WTC11 (cell line): Measurements from ENCODE around the gene KAZN. TPM values are rescaled to one million over a fixed set of nuclear protein-coding genes. Genes with fewer than 3 reads are reported as not detected.

Source experiments
- ATAC-seq: fragments of 200-7000 bp; cut with Tn5 transposase; 2 replicates; pipeline ENCODE4 v1.10.0; 2021; ENCODE audit warnings: mild to moderate bottlenecking, moderate library complexity
- CTCF ChIA-PET: fragments of 300-600 bp; sonication (Branson Sonifier 250); formaldehyde crosslinking; loops from one replicate; lab custom pipeline; 2021; ENCODE audit warnings: antibody characterized with exemption; lab: Charles Lee
- POLR2A ChIA-PET: fragments of 350-600 bp; sonication (Branson Sonifier 250); formaldehyde crosslinking; loops from one replicate; lab custom pipeline; 2021; ENCODE audit warnings: antibody characterized with exemption; lab: Charles Lee
- DNase-seq: peaks from one replicate; pipeline ENCODE4 v3.0.0; 2021; ENCODE audit warnings: low spot score
- H3K27ac Mint-ChIP-seq: 2 replicates; pipeline ENCODE4 v1.8.0; 2021; ENCODE audit warnings: mixed read lengths
- H3K27me3 Mint-ChIP-seq: 2 replicates; pipeline ENCODE4 v1.8.0; 2021; ENCODE audit warnings: low read depth, mild to moderate bottlenecking, moderate library complexity, mixed read lengths
- H3K36me3 Mint-ChIP-seq: 2 replicates; pipeline ENCODE4 v1.8.0; 2021; ENCODE audit warnings: mixed read lengths
- H3K4me1 Mint-ChIP-seq: 2 replicates; pipeline ENCODE4 v1.8.0; 2022; ENCODE audit warnings: mixed read lengths
- H3K4me3 Mint-ChIP-seq: 2 replicates; pipeline ENCODE4 v1.8.0; 2021; ENCODE audit warnings: mild to moderate bottlenecking, moderate library complexity, mixed read lengths
- H3K9me3 Mint-ChIP-seq: 2 replicates; pipeline ENCODE4 v1.8.0; 2021; ENCODE audit warnings: mixed read lengths
- ATF1 ChIP-seq: sonication (generic); formaldehyde crosslinking; IDR thresholded peaks from 2 replicates; pipeline ENCODE4 v1.8.1; 2023; ENCODE audit warnings: mild to moderate bottlenecking, moderate library complexity, missing genetic modification reagents
- ESRRA ChIP-seq: sonication (generic); formaldehyde crosslinking; IDR thresholded peaks from 2 replicates; pipeline ENCODE4 v1.8.1; 2022; ENCODE audit warnings: mild to moderate bottlenecking, missing genetic modification reagents, borderline replicate concordance
- JUN ChIP-seq: sonication (generic); formaldehyde crosslinking; IDR thresholded peaks from 2 replicates; pipeline ENCODE4 v1.8.0; 2023; ENCODE audit warnings: mild to moderate bottlenecking, missing genetic modification reagents
- NR1H2 ChIP-seq: sonication (generic); formaldehyde crosslinking; IDR thresholded peaks from 2 replicates; pipeline ENCODE4 v1.9.0; 2021; ENCODE audit warnings: mild to moderate bottlenecking, moderate library complexity, missing genetic modification reagents
- RORB ChIP-seq: fragments of 250-450 bp; sonication (Bioruptor Pico); IDR thresholded peaks from 2 replicates; pipeline ENCODE4 v1.9.0; 2021; ENCODE audit warnings: mild to moderate bottlenecking
- SMAD3 ChIP-seq: sonication (generic); formaldehyde crosslinking; IDR thresholded peaks from 2 replicates; pipeline ENCODE4 v1.8.0; 2022; ENCODE audit warnings: missing genetic modification reagents, mild to moderate bottlenecking, borderline replicate concordance
- SP1 ChIP-seq: sonication (generic); formaldehyde crosslinking; conservative IDR thresholded peaks from 2 replicates; pipeline ENCODE4 v1.8.1; 2022; ENCODE audit warnings: missing genetic modification reagents
- TP53 ChIP-seq: sonication (generic); formaldehyde crosslinking; IDR thresholded peaks from 2 replicates; pipeline ENCODE4 v1.8.1; 2023; ENCODE audit warnings: mild to moderate bottlenecking, missing genetic modification reagents
- ZNF232 ChIP-seq: sonication (generic); formaldehyde crosslinking; IDR thresholded peaks from 2 replicates; pipeline ENCODE4 v1.8.0; 2022; ENCODE audit warnings: mild to moderate bottlenecking, missing genetic modification reagents
- total RNA-seq: library from RNA; stranded (reverse); gene quantifications from 3 replicates; pipeline ENCODE4 v1.2.3, GENCODE V29; 2021
- TF ChIP-seq, protein P1 (sequence below): sonication (generic); formaldehyde crosslinking; IDR thresholded peaks from 2 replicates; pipeline ENCODE4 v1.8.0; 2023; ENCODE audit warnings: missing genetic modification reagents
- TF ChIP-seq, protein P2 (sequence below): sonication (generic); formaldehyde crosslinking; IDR thresholded peaks from 2 replicates; pipeline ENCODE4 v1.8.1; 2022; ENCODE audit warnings: low read depth, mild to moderate bottlenecking, moderate library complexity, missing genetic modification reagents, borderline replicate concordance
- TF ChIP-seq, protein P3 (sequence below): sonication (generic); formaldehyde crosslinking; IDR thresholded peaks from 2 replicates; pipeline ENCODE4 v1.8.1; 2023; ENCODE audit warnings: mild to moderate bottlenecking, missing genetic modification reagents
- TF ChIP-seq, protein P4 (sequence below): fragments of 250-450 bp; sonication (Bioruptor Pico); IDR thresholded peaks from 2 replicates; pipeline ENCODE4 v1.9.0; 2021; ENCODE audit warnings: moderate library complexity, mild to moderate bottlenecking, inconsistent platforms, borderline replicate concordance
- TF ChIP-seq, protein P5 (sequence below): sonication (generic); formaldehyde crosslinking; IDR thresholded peaks from 2 replicates; pipeline ENCODE4 v1.8.0; 2022; ENCODE audit warnings: mild to moderate bottlenecking, missing genetic modification reagents
- TF ChIP-seq, protein P6 (sequence below): sonication (generic); formaldehyde crosslinking; IDR thresholded peaks from 2 replicates; pipeline ENCODE4 v1.8.1; 2022; ENCODE audit warnings: low read depth, missing genetic modification reagents, borderline replicate concordance
- TF ChIP-seq, protein P7 (sequence below): fragments of 250-450 bp; sonication (Bioruptor Pico); conservative IDR thresholded peaks from 2 replicates; pipeline ENCODE4 v1.9.0; 2021; ENCODE audit warnings: mild to moderate bottlenecking
- TF ChIP-seq, protein P8 (sequence below): sonication (generic); formaldehyde crosslinking; IDR thresholded peaks from 2 replicates; pipeline ENCODE4 v1.8.0; 2023; ENCODE audit warnings: missing genetic modification reagents, mild to moderate bottlenecking, borderline replicate concordance

The KAZN gene
- total RNA-seq, 1 experiment from 2014 or later, result 19.9 TPM

DNA sequence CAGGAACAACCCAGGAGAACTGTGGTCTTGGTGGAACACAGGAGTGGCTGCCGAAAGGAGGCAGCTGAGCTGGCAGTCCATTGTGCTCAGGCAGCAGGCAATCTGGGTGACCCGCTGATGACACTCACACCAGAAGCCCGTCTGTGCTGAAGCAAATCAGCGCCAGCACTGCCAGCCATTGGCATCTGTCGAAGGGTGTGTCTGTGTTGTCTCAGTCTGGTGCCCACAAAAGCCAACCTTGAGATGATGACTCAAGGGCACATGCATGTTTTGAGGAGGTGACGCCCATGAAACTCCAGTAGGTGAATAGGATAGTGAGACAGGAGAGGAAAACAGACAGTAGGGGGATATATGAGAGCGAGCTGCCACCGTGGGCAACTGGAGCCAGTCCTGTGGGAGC is 167.3 kb downstream of the KAZN start:
- no peak overlapping the region for H3K27ac Mint-ChIP-seq
- no peak for TF ChIP-seq ESRRA
- no peak for TF ChIP-seq JUN (CRISPR knock-in tag)
- TF ChIP-seq, protein P1, sequence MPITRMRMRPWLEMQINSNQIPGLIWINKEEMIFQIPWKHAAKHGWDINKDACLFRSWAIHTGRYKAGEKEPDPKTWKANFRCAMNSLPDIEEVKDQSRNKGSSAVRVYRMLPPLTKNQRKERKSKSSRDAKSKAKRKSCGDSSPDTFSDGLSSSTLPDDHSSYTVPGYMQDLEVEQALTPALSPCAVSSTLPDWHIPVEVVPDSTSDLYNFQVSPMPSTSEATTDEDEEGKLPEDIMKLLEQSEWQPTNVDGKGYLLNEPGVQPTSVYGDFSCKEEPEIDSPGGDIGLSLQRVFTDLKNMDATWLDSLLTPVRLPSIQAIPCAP (CRISPR knock-in tag), result no peak
- no peak for TF ChIP-seq RORB (CRISPR knock-in tag)
- TF ChIP-seq, protein P2, sequence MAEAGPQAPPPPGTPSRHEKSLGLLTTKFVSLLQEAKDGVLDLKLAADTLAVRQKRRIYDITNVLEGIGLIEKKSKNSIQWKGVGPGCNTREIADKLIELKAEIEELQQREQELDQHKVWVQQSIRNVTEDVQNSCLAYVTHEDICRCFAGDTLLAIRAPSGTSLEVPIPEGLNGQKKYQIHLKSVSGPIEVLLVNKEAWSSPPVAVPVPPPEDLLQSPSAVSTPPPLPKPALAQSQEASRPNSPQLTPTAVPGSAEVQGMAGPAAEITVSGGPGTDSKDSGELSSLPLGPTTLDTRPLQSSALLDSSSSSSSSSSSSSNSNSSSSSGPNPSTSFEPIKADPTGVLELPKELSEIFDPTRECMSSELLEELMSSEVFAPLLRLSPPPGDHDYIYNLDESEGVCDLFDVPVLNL (CRISPR knock-in tag), result no peak
- no peak for TF ChIP-seq ZNF232 (CRISPR knock-in tag)
- TF ChIP-seq, protein P3, sequence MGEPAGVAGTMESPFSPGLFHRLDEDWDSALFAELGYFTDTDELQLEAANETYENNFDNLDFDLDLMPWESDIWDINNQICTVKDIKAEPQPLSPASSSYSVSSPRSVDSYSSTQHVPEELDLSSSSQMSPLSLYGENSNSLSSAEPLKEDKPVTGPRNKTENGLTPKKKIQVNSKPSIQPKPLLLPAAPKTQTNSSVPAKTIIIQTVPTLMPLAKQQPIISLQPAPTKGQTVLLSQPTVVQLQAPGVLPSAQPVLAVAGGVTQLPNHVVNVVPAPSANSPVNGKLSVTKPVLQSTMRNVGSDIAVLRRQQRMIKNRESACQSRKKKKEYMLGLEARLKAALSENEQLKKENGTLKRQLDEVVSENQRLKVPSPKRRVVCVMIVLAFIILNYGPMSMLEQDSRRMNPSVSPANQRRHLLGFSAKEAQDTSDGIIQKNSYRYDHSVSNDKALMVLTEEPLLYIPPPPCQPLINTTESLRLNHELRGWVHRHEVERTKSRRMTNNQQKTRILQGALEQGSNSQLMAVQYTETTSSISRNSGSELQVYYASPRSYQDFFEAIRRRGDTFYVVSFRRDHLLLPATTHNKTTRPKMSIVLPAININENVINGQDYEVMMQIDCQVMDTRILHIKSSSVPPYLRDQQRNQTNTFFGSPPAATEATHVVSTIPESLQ, result no peak
- TF ChIP-seq, protein P4, sequence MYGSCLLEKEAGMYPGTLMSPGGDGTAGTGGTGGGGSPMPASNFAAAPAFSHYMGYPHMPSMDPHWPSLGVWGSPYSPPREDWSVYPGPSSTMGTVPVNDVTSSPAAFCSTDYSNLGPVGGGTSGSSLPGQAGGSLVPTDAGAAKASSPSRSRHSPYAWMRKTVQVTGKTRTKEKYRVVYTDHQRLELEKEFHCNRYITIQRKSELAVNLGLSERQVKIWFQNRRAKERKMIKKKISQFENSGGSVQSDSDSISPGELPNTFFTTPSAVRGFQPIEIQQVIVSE (CRISPR knock-in tag), result no peak
- TF ChIP-seq, protein P5, sequence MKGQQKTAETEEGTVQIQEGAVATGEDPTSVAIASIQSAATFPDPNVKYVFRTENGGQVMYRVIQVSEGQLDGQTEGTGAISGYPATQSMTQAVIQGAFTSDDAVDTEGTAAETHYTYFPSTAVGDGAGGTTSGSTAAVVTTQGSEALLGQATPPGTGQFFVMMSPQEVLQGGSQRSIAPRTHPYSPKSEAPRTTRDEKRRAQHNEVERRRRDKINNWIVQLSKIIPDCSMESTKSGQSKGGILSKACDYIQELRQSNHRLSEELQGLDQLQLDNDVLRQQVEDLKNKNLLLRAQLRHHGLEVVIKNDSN (CRISPR knock-in tag), result no peak
- no peak for TF ChIP-seq SP1
- no peak for TF ChIP-seq TP53 (CRISPR knock-in tag)
- TF ChIP-seq, protein P6, sequence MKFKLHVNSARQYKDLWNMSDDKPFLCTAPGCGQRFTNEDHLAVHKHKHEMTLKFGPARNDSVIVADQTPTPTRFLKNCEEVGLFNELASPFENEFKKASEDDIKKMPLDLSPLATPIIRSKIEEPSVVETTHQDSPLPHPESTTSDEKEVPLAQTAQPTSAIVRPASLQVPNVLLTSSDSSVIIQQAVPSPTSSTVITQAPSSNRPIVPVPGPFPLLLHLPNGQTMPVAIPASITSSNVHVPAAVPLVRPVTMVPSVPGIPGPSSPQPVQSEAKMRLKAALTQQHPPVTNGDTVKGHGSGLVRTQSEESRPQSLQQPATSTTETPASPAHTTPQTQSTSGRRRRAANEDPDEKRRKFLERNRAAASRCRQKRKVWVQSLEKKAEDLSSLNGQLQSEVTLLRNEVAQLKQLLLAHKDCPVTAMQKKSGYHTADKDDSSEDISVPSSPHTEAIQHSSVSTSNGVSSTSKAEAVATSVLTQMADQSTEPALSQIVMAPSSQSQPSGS, result no peak
- TF ChIP-seq, protein P7, sequence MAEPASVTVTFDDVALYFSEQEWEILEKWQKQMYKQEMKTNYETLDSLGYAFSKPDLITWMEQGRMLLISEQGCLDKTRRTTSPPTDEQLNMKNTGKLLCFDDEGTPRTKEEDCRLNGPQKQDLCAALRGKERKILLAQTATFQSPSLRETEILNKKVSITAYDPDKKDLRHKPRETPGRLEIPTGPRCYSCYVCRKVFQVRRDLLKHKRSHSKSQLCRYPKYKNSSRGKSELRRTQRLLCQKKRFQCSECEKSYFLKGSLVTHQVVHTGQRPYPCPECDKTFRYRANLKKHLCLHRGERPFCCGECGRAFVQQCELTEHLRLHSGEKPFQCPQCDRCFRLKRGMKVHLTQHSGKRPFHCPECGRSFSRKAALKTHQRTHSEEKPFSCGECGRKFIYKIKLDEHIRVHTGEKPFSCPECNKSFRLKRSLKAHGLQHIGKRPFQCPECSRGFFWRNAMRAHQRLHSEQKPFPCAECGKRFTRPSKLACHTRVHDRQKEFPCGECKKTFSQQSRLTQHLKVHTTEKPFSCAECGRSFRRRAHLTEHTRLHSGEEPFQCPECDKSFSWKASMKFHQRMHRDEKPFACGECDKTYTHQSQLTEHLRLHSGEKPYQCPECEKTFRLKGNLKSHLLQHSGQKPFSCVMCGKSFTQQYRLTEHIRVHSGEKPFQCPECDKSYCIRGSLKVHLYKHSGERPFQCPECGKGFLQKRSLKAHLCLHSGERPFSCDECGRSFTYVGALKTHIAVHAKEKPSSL (CRISPR knock-in tag), result no peak
- 0 out of 2 replicates have a peak, but pooled peaks cover 2% of the 10 kb centered on the region for H3K27me3 Mint-ChIP-seq
- H3K36me3 Mint-ChIP-seq, result peaks cover 5% of the 10 kb centered on the region; the same call in 1 of the 2 replicates
- peaks cover 10% of the 10 kb centered on the region for H3K9me3 Mint-ChIP-seq
- ATAC-seq (no peak), DNase-seq (no peak)
- ChIA-PET POLR2A (no interaction called here), CTCF (interaction anchor here (0.9 to 3.2 kb wide), 6 partner anchors 11 to 273 kb away, joined by 3 to 19 read pairs (median 4); no protein-coding TSS in a partner anchor)
- H3K4me3 Mint-ChIP-seq, result no peak overlapping the region
- peaks cover 83% of the 10 kb centered on the region for H3K4me1 Mint-ChIP-seq

DNA sequence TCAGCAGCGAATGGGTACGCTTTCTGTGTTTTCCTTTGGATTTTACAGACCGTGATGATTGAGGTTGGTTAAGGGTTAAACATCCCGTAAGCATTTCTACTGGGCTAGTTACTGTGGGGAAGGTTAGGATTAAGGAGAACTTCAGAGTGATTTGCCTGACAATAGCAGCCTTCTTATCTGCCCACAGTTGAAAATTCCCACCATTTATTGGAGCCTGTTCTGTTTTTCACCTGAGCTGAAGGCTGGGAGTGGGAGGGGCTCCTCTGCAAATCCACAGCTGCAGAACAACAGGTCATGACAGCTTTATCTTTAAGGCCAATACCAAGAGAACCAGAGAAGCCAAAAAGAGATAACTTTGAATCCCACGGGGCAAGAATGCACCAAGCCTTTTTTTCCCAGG is 168.6 kb downstream of the KAZN start:
- H3K9me3 Mint-ChIP-seq, result peaks cover 10% of the 10 kb centered on the region
- no peak overlapping the region for H3K4me3 Mint-ChIP-seq
- peaks cover 73% of the 10 kb centered on the region for H3K4me1 Mint-ChIP-seq
- ChIA-PET CTCF (interaction anchor here (0.6 to 2.0 kb wide), 8 partner anchors 10 to 293 kb away, joined by 3 to 19 read pairs (median 4); no protein-coding TSS in a partner anchor), POLR2A (no interaction called here)
- DNase-seq (no peak), ATAC-seq (peak; percentile 83)
- H3K27ac Mint-ChIP-seq, result peak overlapping the region; percentile 88
- H3K36me3 Mint-ChIP-seq, result peaks cover 5% of the 10 kb centered on the region; the same call in 1 of the 2 replicates
- 0 out of 2 replicates have a peak, but pooled peaks cover 2% of the 10 kb centered on the region for H3K27me3 Mint-ChIP-seq
- TF ChIP-seq ATF1 (CRISPR knock-in tag) (no peak), NR1H2 (CRISPR knock-in tag) (no peak), SMAD3 (no peak)
- TF ChIP-seq, protein P7 (CRISPR knock-in tag), result no peak
- TF ChIP-seq, protein P4 (CRISPR knock-in tag), result no peak
- TF ChIP-seq, protein P8, sequence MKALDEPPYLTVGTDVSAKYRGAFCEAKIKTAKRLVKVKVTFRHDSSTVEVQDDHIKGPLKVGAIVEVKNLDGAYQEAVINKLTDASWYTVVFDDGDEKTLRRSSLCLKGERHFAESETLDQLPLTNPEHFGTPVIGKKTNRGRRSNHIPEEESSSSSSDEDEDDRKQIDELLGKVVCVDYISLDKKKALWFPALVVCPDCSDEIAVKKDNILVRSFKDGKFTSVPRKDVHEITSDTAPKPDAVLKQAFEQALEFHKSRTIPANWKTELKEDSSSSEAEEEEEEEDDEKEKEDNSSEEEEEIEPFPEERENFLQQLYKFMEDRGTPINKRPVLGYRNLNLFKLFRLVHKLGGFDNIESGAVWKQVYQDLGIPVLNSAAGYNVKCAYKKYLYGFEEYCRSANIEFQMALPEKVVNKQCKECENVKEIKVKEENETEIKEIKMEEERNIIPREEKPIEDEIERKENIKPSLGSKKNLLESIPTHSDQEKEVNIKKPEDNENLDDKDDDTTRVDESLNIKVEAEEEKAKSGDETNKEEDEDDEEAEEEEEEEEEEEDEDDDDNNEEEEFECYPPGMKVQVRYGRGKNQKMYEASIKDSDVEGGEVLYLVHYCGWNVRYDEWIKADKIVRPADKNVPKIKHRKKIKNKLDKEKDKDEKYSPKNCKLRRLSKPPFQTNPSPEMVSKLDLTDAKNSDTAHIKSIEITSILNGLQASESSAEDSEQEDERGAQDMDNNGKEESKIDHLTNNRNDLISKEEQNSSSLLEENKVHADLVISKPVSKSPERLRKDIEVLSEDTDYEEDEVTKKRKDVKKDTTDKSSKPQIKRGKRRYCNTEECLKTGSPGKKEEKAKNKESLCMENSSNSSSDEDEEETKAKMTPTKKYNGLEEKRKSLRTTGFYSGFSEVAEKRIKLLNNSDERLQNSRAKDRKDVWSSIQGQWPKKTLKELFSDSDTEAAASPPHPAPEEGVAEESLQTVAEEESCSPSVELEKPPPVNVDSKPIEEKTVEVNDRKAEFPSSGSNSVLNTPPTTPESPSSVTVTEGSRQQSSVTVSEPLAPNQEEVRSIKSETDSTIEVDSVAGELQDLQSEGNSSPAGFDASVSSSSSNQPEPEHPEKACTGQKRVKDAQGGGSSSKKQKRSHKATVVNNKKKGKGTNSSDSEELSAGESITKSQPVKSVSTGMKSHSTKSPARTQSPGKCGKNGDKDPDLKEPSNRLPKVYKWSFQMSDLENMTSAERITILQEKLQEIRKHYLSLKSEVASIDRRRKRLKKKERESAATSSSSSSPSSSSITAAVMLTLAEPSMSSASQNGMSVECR (CRISPR knock-in tag), result no peak
